GM12878 (cell line): Measurements from ENCODE around the gene BMP8B.

Source experiments
- ASH2L ChIP-seq: fragments of 300-600, 200-600 bp; sonication (generic); IDR thresholded peaks from 2 replicates; pipeline ENCODE4 v1.6.1; 2017; ENCODE audit warnings: low read depth, mild to moderate bottlenecking, borderline replicate concordance
- BACH1 ChIP-seq: fragments of 450-650 bp; IDR thresholded peaks from 2 replicates; pipeline ENCODE4 v1.6.1; 2017; ENCODE audit warnings: mild to moderate bottlenecking, borderline replicate concordance
- BRCA1 ChIP-seq: IDR thresholded peaks from 2 replicates; pipeline ENCODE4 v1.6.1; 2011; ENCODE audit warnings: low read depth, low read length, improper control_type of control experiment
- CBFB ChIP-seq: IDR thresholded peaks from 2 replicates; pipeline ENCODE4 v1.6.1; 2016; ENCODE audit warnings: antibody characterized with exemption, low read depth
- CREM ChIP-seq: IDR thresholded peaks from 2 replicates; pipeline ENCODE4 v1.6.1; 2014; ENCODE audit warnings: antibody characterized with exemption, low read depth
- CTCF ChIP-seq, 3 experiments: IDR thresholded peaks in 2 of 3; conservative IDR thresholded peaks in 1 of 3; 2 replicates each; pipeline ENCODE4 v1.5.1; 2011; ENCODE audit warnings: low read depth in 3 of 3, low read length in 3 of 3, mild to moderate bottlenecking in 3 of 3, control low read depth in 2 of 3, moderate library complexity in 2 of 3, inconsistent platforms in 1 of 3, mixed read lengths in 1 of 3; ENCODE audit not compliant: control insufficient read depth in 2 of 3, insufficient read depth in 1 of 3; ENCODE audit errors: extremely low read depth in 1 of 3
- EZH2 ChIP-seq: IDR thresholded peaks from 2 replicates; pipeline ENCODE4 v1.6.1; 2012; ENCODE audit warnings: low read depth, mild to moderate bottlenecking, control low read depth, inconsistent platforms, low read length, borderline replicate concordance; ENCODE audit not compliant: control insufficient read depth
- KAT2A ChIP-seq: conservative IDR thresholded peaks from 2 replicates; pipeline ENCODE4 v1.6.1; 2011; ENCODE audit warnings: low read depth, low read length; ENCODE audit not compliant: control insufficient read depth
- NR2C1 ChIP-seq: fragments of 450-650 bp; IDR thresholded peaks from 2 replicates; pipeline ENCODE4 v1.6.1; 2017; ENCODE audit warnings: antibody characterized with exemption, mild to moderate bottlenecking, moderate library complexity
- PKNOX1 ChIP-seq: fragments of 450-650 bp; IDR thresholded peaks from 2 replicates; pipeline ENCODE4 v1.6.1; 2016; ENCODE audit warnings: mild to moderate bottlenecking
- POLR2AphosphoS2 ChIP-seq: IDR thresholded peaks from 2 replicates; pipeline ENCODE4 v1.6.1; 2011; ENCODE audit warnings: low read depth, mild to moderate bottlenecking, low read length, improper control_type of control experiment, moderate library complexity
- TAF1 ChIP-seq: IDR thresholded peaks from 2 replicates; pipeline ENCODE4 v1.6.1; 2011; ENCODE audit warnings: mild to moderate bottlenecking, low read depth, low read length, borderline replicate concordance
- ZBTB33 ChIP-seq: fragments of 450-650 bp; IDR thresholded peaks from 2 replicates; pipeline ENCODE4 v1.6.1; 2017; ENCODE audit warnings: mild to moderate bottlenecking
- ZNF274 ChIP-seq: IDR thresholded peaks from one replicate; pipeline ENCODE4 v1.8.0; 2011; ENCODE audit not compliant: insufficient read length, insufficient read depth

GRCh38 chr1:39745016-39745670 lies 43.5 kb downstream of the BMP8B start:
- no peak for TF ChIP-seq CREM
- no peak for TF ChIP-seq PKNOX1
- TF ChIP-seq CBFB: no peak
- TF ChIP-seq TAF1: no peak
- no peak for TF ChIP-seq KAT2A
- TF ChIP-seq EZH2: no peak
- TF ChIP-seq NR2C1: no peak
- no peak for TF ChIP-seq BACH1
- TF ChIP-seq ZBTB33: no peak
- no peak for TF ChIP-seq ZNF274
- TF ChIP-seq POLR2AphosphoS2: no peak
- no peak for TF ChIP-seq BRCA1
- TF ChIP-seq ASH2L: no peak
- TF ChIP-seq CTCF (IDR thresholded peaks at IDR 0.05 in 2 of 3, conservative IDR thresholded peaks at IDR 0.05 in 1 of 3; ENCODE audit: control insufficient read depth in 2 of 3, extremely low read depth in 1 of 3, insufficient read depth in 1 of 3, low read depth in 3 of 3, low read length in 3 of 3): no peak
